Adipose tissue (tissue), 3 donors: ENCODE results near the gene THOC2. TPM values are rescaled to one million over a fixed set of nuclear protein-coding genes. Genes with fewer than 3 reads are reported as not detected.

Experiments
- polyA plus RNA-seq, 3 donors: library from polyadenylated mRNA; stranded (reverse); fragments of 200-250 nt; gene quantifications; one replicate each; pipeline ENCODE4 v1.2.3, GENCODE V29; 2013
- donor health status: healthy with polysubstance abuse.
- donor health status: Bipolar disorder and iron deficiency.
- donor health status: healthy.

THOC2 gene
- polyA plus RNA-seq, 3 donors: 15.5 to 22.6 (median 20.5) TPM

Other genes with a start within 250 kb of the THOC2 start
- 10 to 100 TPM in 1 of 3 donors, 1 to 10 TPM in 2; 7.3 to 11.2 (median 8.1) TPM for gene XIAP, start 127.0 kb upstream of the THOC2 start, polyA plus RNA-seq
- 10 to 100 TPM; 15.6 to 35.3 (median 20.1) TPM for gene STAG2, start 228.7 kb upstream of the THOC2 start, polyA plus RNA-seq